Loucy (cell line): ENCODE results near the gene CDCA3.

ENCODE experiments used
- CTCF ChIP-seq: fragments of 200-600 bp; sonication (generic); conservative IDR thresholded peaks from 2 replicates; pipeline ENCODE4 v1.5.1; 2014; ENCODE audit warnings: mild to moderate bottlenecking, antibody characterized with exemption, low read length
- EZH2phosphoT487 ChIP-seq: fragments of 200-600 bp; IDR thresholded peaks from 2 replicates; pipeline ENCODE4 v1.6.1; 2018; ENCODE audit warnings: antibody characterized with exemption, mild to moderate bottlenecking, moderate library complexity, borderline replicate concordance

GRCh38 chr12:6826734-6827436 lies 24.2 kb downstream of the CDCA3 start:
- no peak for TF ChIP-seq CTCF
- TF ChIP-seq EZH2phosphoT487: no peak
